H1 (cell line): ENCODE measurements around the gene POLR3G. TPM values are rescaled to one million over a fixed set of nuclear protein-coding genes. Genes with fewer than 3 reads are reported as not detected.
A peak's percentile ranks its signal among the peaks of the same experiment; 100 is the strongest.

ENCODE experiments used
- FOSL1 ChIP-seq: IDR thresholded peaks from 2 replicates; pipeline ENCODE4 v1.6.1; 2011; ENCODE audit warnings: mild to moderate bottlenecking, low read depth, low read length, moderate library complexity; ENCODE audit not compliant: insufficient read depth
- TEAD4 ChIP-seq: IDR thresholded peaks from 2 replicates; pipeline ENCODE4 v1.6.1; 2012; ENCODE audit warnings: low read depth, low read length, inconsistent platforms, mixed read lengths
- YY1 ChIP-seq: IDR thresholded peaks from 2 replicates; pipeline ENCODE4 v1.6.1; 2011; ENCODE audit warnings: low read depth, mild to moderate bottlenecking, low read length
- polyA plus RNA-seq, 7 experiments: library from polyadenylated mRNA; depleted of rRNA in 3 of 7; stranded (reverse) in 5 of 7; unstranded in 2 of 7; fragments of >200 nt in 5 of 7; fragments of 200-250 nt in 2 of 7; gene quantifications; 1 replicate in 5 of 7; 2 replicates in 1 of 7; 4 replicates in 1 of 7; pipeline versions ENCODE4 v1.2.1 to v1.2.3, GENCODE V29; 2011 to 2013; ENCODE audit warnings: missing spikeins in 2 of 7, mixed read lengths in 2 of 7
- total RNA-seq: library from RNA; stranded (reverse); fragmentation: NEBNext Ultra II Directional; extraction: Animal tissue kit (Norgen Biotek cat#: 25700); gene quantifications from 2 replicates; pipeline ENCODE4 v1.2.1, GENCODE V29; 2021

The POLR3G gene
- total and polyA plus RNA-seq, 2 of the 8 experiments (the other 6 are each of a cell fraction or from before 2014, with no cell fraction given), result 119 to 179 TPM

DNA sequence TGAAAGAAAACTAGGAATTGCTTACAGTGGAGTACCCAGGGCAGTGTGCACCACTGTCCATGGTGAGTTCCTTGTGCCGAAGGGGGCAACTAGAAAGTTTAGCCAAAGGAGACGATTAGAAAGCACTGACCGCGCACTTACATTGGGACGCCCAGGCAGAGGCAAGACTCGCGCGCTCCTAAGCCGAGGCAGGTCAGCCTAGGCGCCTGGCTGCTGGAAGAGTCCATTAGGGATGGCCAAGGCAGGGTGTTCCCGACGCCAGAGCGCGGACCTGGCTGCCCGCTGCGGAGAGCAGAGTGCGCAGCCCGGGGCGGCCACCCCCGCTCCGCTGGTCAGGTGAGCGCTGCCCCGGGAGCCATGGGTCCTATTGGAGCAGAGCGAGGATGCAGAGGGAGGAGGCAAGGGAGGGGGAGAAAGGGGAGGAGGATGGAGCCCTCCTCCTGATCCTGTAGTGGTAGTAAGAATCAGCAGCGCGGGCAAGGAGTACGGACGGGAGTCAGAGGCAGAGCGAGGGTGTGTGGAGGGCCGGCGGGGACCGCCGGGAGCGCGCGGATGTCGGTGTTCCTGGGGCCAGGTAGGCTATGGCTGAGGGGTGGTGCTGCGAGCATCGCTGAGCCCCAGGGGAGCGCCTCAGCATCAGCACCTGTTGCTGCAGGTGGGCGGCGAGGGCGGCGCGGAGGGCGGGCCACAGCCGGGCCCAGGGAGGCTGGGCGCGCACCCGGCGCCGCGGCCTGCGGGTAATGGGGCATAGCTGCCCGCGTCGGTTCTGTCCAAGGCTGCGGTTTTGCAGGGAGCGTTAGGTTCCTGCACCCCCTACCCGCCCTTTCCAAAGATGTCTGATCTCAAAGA lies 83.9 kb downstream of the POLR3G start, which contains the start of gene ADGRV1 (continued):
- TF ChIP-seq FOSL1, result no peak
- TF ChIP-seq TEAD4, result no peak
- peak; percentile 43 for TF ChIP-seq YY1
- TF ChIP-seq, all 59 proteins: peak for 28
